IMR-90 (cell line): Measurements from ENCODE around the gene DCC. TPM values are rescaled to one million over a fixed set of nuclear protein-coding genes. Genes with fewer than 3 reads are reported as not detected.

Experiments used
- ATAC-seq: fragments of 200-7000 bp; cut with Tn5 transposase; 2 replicates; pipeline ENCODE4 v1.9.1; 2020; ENCODE audit warnings: low read depth, mild to moderate bottlenecking, moderate library complexity
- BruUV-seq: library from RNA; stranded (reverse); fragments of 400-500 nt; replicated peaks from 2 replicates; lab custom pipeline; 2021; lab: Mats Ljungman, UMichigan
- CTCF ChIA-PET: fragments of 300-600 bp; formaldehyde crosslinking; extraction: SDS; loops from one replicate; lab custom pipeline; 2021; ENCODE audit warnings: antibody characterized with exemption; lab: Yijun Ruan, JAX
- POLR2A ChIA-PET: fragments of 300-600 bp; sonication (Branson Sonifier 250); formaldehyde crosslinking; loops from one replicate; lab custom pipeline; 2022; ENCODE audit warnings: antibody characterized with exemption; ENCODE audit not compliant: unreplicated experiment; lab: Charles Lee
- DNase-seq: peaks from one replicate; pipeline ENCODE4 v3.0.0; 2013
- H2AFZ ChIP-seq: replicated peaks from 2 replicates; pipeline ENCODE3; 2013; ENCODE audit warnings: low read length, mild to moderate bottlenecking; ENCODE audit not compliant: poor library complexity
- H2AK5ac ChIP-seq: 2 replicates; pipeline ENCODE4 v1.6.1; 2013; ENCODE audit warnings: low read depth, low read length, inconsistent platforms
- H2AK9ac ChIP-seq: replicated peaks from 2 replicates; pipeline ENCODE3; 2013; ENCODE audit warnings: mild to moderate bottlenecking, low read depth, low read length, moderate library complexity; ENCODE audit not compliant: poor library complexity
- H2BK120ac ChIP-seq: 2 replicates; pipeline ENCODE4 v1.6.1; 2013; ENCODE audit warnings: low read depth, low read length, inconsistent platforms
- H2BK15ac ChIP-seq: 3 replicates; pipeline ENCODE4 v1.6.1; 2013; ENCODE audit warnings: low read depth, low read length, inconsistent platforms
- H2BK20ac ChIP-seq: 2 replicates; pipeline ENCODE4 v1.6.1; 2013; ENCODE audit warnings: low read depth, mild to moderate bottlenecking, inconsistent platforms, low read length, moderate library complexity
- H2BK5ac ChIP-seq: 2 replicates; pipeline ENCODE4 v1.6.1; 2013; ENCODE audit warnings: mild to moderate bottlenecking, low read depth, low read length, inconsistent platforms; ENCODE audit not compliant: poor library complexity, severe bottlenecking
- H3K14ac ChIP-seq: replicated peaks from 2 replicates; pipeline ENCODE4 v1.6.1; 2013; ENCODE audit warnings: low read depth, low read length, inconsistent platforms
- H3K18ac ChIP-seq: 2 replicates; pipeline ENCODE4 v1.6.1; 2013; ENCODE audit warnings: low read depth, low read length, control low read depth
- H3K23ac ChIP-seq: 2 replicates; pipeline ENCODE4 v1.6.1; 2013; ENCODE audit warnings: low read depth, low read length, inconsistent platforms
- H3K27ac ChIP-seq: 2 replicates; pipeline ENCODE4 v1.5.1; 2013; ENCODE audit warnings: mild to moderate bottlenecking, control low read depth, low read length; ENCODE audit not compliant: insufficient read depth
- H3K27me3 ChIP-seq: 2 replicates; pipeline ENCODE4 v1.6.1; 2013; ENCODE audit warnings: low read length; ENCODE audit not compliant: control insufficient read depth, insufficient read depth
- H3K36me3 ChIP-seq: 2 replicates; pipeline ENCODE4 v1.6.1; 2013; ENCODE audit warnings: low read length, mixed read lengths; ENCODE audit not compliant: control insufficient read depth, insufficient read depth
- H3K4ac ChIP-seq: 2 replicates; pipeline ENCODE4 v1.6.1; 2013; ENCODE audit warnings: low read depth, low read length, inconsistent platforms
- H3K4me1 ChIP-seq: 2 replicates; pipeline ENCODE4 v1.6.1; 2013; ENCODE audit warnings: low read length, mixed read lengths; ENCODE audit not compliant: control insufficient read depth, insufficient read depth
- H3K4me2 ChIP-seq: 2 replicates; pipeline ENCODE4 v1.6.1; 2013; ENCODE audit warnings: low read depth, mild to moderate bottlenecking, control low read depth, low read length, moderate library complexity
- H3K4me3 ChIP-seq: 2 replicates; pipeline ENCODE4 v1.5.1; 2013; ENCODE audit warnings: low read depth, mild to moderate bottlenecking, control low read depth, low read length, moderate library complexity; ENCODE audit not compliant: insufficient read depth
- H3K56ac ChIP-seq: 2 replicates; pipeline ENCODE4 v1.6.1; 2013; ENCODE audit warnings: low read length, inconsistent platforms; ENCODE audit not compliant: insufficient read depth; ENCODE audit errors: extremely low read depth
- H3K79me1 ChIP-seq, 2 experiments: 2 replicates each; pipeline ENCODE4 v1.6.1; 2013; ENCODE audit warnings: low read length in 2 of 2, inconsistent platforms in 1 of 2, low read depth in 1 of 2
- H3K9ac ChIP-seq: 2 replicates; pipeline ENCODE4 v1.6.1; 2013; ENCODE audit warnings: low read depth, low read length, control low read depth
- H3K9me1 ChIP-seq: 2 replicates; pipeline ENCODE4 v1.6.1; 2013; ENCODE audit warnings: low read length, inconsistent platforms; ENCODE audit not compliant: insufficient read depth
- H3K9me3 ChIP-seq: 2 replicates; pipeline ENCODE4 v1.6.1; 2013; ENCODE audit warnings: low read length; ENCODE audit not compliant: control insufficient read depth, insufficient read depth
- H4K20me1 ChIP-seq: 2 replicates; pipeline ENCODE4 v1.6.1; 2013; ENCODE audit warnings: low read length, inconsistent platforms; ENCODE audit not compliant: insufficient read depth
- H4K5ac ChIP-seq: 2 replicates; pipeline ENCODE4 v1.6.1; 2013; ENCODE audit warnings: mild to moderate bottlenecking, low read depth, low read length, control low read depth
- H4K8ac ChIP-seq, 2 experiments: 2 replicates each; pipeline ENCODE4 v1.6.1; 2013; ENCODE audit warnings: low read depth in 2 of 2, low read length in 2 of 2, control low read depth in 1 of 2, inconsistent platforms in 1 of 2
- H4K91ac ChIP-seq: 2 replicates; pipeline ENCODE4 v1.6.1; 2013; ENCODE audit warnings: low read depth, low read length, inconsistent platforms; ENCODE audit not compliant: insufficient read depth
- BHLHE40 ChIP-seq: fragments of 150-350 bp; IDR thresholded peaks from 2 replicates; pipeline ENCODE4 v1.6.1; 2016; ENCODE audit warnings: mild to moderate bottlenecking, low read depth, low read length
- MAFK ChIP-seq: IDR thresholded peaks from 2 replicates; pipeline ENCODE4 v1.6.1; 2012; ENCODE audit warnings: low read depth, low read length, improper control_type of control experiment
- MXI1 ChIP-seq: IDR thresholded peaks from 2 replicates; pipeline ENCODE4 v1.6.1; 2012; ENCODE audit warnings: low read depth, mild to moderate bottlenecking, low read length, moderate library complexity, borderline replicate concordance
- NFE2L2 ChIP-seq: fragments of 150-350 bp; IDR thresholded peaks from 2 replicates; pipeline ENCODE4 v1.6.1; 2016; ENCODE audit warnings: low read depth, mild to moderate bottlenecking, low read length
- RCOR1 ChIP-seq: IDR thresholded peaks from 2 replicates; pipeline ENCODE4 v1.6.1; 2012; ENCODE audit warnings: mild to moderate bottlenecking, low read length, improper control_type of control experiment; ENCODE audit not compliant: insufficient replicate concordance
- RFX5 ChIP-seq: IDR thresholded peaks from 2 replicates; pipeline ENCODE4 v1.8.0; 2012; ENCODE audit warnings: low read depth, mild to moderate bottlenecking, low read length, moderate library complexity
- WGBS, 2 experiments: methylation state at CpG; one replicate each; pipeline versions ENCODE4 v1.1.5 to v1.1.7; 2013; ENCODE audit warnings: missing lambda C conversion rate in 2 of 2; ENCODE audit not compliant: insufficient read length in 1 of 2; ENCODE audit errors: extremely low coverage in 2 of 2; 5-methylcytosine and 5-hydroxymethylcytosine counted together
- dilution Hi-C: fragments of 300-500 bp; cut with HindIII; formaldehyde crosslinking; loops from one replicate; pipeline ENCODE4 v1.14.3; 2018; ENCODE audit warnings: low sequenced_read_pairs; ENCODE audit not compliant: unreplicated experiment
- in situ Hi-C: fragments of 300-500 bp; cut with MboI; formaldehyde crosslinking; loops from 3 replicates; pipeline ENCODE4 v1.14.3; 2019; ENCODE audit warnings: low sequenced_read_pairs, inconsistent platforms, mixed read lengths
- intact Hi-C: fragments of 100-400 bp; cut with micrococcal nuclease; formaldehyde crosslinking; loops from 2 replicates; pipeline ENCODE4 v1.10.0; 2022
- polyA plus RNA-seq, 3 experiments: library from polyadenylated mRNA; depleted of rRNA; stranded (reverse); fragments of >200 nt; gene quantifications; 2 replicates each; pipeline ENCODE4 v1.2.3, GENCODE V29; 2012; ENCODE audit warnings: low replicate concordance in 1 of 3
- total RNA-seq: library from RNA; depleted of rRNA; stranded (reverse); fragments of >200 nt; gene quantifications from 2 replicates; pipeline ENCODE4 v1.2.3, GENCODE V29; 2012
- TF ChIP-seq, protein P1 (sequence below): fragments of 150-350 bp; IDR thresholded peaks from 2 replicates; pipeline ENCODE4 v1.6.1; 2017; ENCODE audit warnings: mild to moderate bottlenecking, antibody characterized with exemption, low read length, low read depth
- TF ChIP-seq, protein P2 (sequence below): conservative IDR thresholded peaks from 2 replicates; pipeline ENCODE4 v1.5.1; 2012; ENCODE audit warnings: mild to moderate bottlenecking, low read depth, low read length, improper control_type of control experiment

DCC gene
- total and polyA plus RNA-seq, 2 of the 4 experiments (the other 2 are of a cell fraction) = 0.31 to 0.54 TPM

DNA sequence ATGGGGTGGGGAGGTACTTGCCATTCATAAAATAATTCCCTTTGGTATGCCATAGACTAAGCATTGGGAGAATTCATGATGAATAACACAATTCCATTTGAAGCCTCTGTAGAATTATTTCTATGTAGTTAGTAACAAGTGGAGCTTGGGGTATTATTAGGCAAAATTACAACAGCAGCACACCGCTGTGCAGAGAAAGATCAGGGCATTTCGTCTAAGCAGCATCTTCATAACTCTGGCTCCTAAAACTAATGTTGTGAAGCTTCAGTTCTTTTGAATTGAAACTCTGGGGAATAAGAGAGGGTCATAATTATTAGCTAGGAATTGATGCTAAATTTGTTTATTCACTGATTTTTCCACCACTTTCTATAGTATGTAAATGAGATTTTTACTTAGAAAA is 630.7 kb downstream of the DCC start:
- dilution Hi-C loops = no loop called here
- no peak for DNase-seq
- Histone ChIP-seq H3K9ac (no peak overlapping the region), H3K9me3 (peaks cover 7% of the 10 kb centered on the region), H3K23ac (no peak overlapping the region), H3K27ac (no peak overlapping the region), H2BK15ac (no peak overlapping the region), H2AK9ac (no peak overlapping the region), H3K4ac (no peak overlapping the region), H3K79me1 (no peaks in the 10 kb centered on the region), H3K4me1 (no peaks in the 10 kb centered on the region), H4K20me1 (no peaks in the 10 kb centered on the region), H3K18ac (no peak overlapping the region), H4K5ac (no peak overlapping the region), H2AK5ac (no peak overlapping the region), H2BK5ac (no peak overlapping the region), H3K9me1 (no peaks in the 10 kb centered on the region), H3K4me3 (no peak overlapping the region), H2BK120ac (no peak overlapping the region), H2BK20ac (no peak overlapping the region), H4K8ac (no peak overlapping the region), H4K91ac (no peak overlapping the region), H3K56ac (no peak overlapping the region), H3K36me3 (no peaks in the 10 kb centered on the region), H3K27me3 (no peaks in the 10 kb centered on the region), H2AFZ (no peak overlapping the region), H3K4me2 (no peak overlapping the region), H3K14ac (no peak overlapping the region)
- TF ChIP-seq, protein P1, sequence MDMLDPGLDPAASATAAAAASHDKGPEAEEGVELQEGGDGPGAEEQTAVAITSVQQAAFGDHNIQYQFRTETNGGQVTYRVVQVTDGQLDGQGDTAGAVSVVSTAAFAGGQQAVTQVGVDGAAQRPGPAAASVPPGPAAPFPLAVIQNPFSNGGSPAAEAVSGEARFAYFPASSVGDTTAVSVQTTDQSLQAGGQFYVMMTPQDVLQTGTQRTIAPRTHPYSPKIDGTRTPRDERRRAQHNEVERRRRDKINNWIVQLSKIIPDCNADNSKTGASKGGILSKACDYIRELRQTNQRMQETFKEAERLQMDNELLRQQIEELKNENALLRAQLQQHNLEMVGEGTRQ = no peak
- TF ChIP-seq NFE2L2 (no peak), MAFK (no peak), RCOR1 (no peak), RFX5 (no peak), MXI1 (no peak), BHLHE40 (no peak)
- TF ChIP-seq, protein P2, sequence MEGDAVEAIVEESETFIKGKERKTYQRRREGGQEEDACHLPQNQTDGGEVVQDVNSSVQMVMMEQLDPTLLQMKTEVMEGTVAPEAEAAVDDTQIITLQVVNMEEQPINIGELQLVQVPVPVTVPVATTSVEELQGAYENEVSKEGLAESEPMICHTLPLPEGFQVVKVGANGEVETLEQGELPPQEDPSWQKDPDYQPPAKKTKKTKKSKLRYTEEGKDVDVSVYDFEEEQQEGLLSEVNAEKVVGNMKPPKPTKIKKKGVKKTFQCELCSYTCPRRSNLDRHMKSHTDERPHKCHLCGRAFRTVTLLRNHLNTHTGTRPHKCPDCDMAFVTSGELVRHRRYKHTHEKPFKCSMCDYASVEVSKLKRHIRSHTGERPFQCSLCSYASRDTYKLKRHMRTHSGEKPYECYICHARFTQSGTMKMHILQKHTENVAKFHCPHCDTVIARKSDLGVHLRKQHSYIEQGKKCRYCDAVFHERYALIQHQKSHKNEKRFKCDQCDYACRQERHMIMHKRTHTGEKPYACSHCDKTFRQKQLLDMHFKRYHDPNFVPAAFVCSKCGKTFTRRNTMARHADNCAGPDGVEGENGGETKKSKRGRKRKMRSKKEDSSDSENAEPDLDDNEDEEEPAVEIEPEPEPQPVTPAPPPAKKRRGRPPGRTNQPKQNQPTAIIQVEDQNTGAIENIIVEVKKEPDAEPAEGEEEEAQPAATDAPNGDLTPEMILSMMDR = no peak
- in situ Hi-C loops = no loop called here
- intact Hi-C loops = no loop called here
- WGBS, 2 experiments = no CpG with 5 or more reads among the region's 2 CpGs
- no peak for ATAC-seq
- CTCF ChIA-PET = no interaction called here
- POLR2A ChIA-PET = no interaction called here
- BruUV-seq = no TSS peak
